ENCODE measurements around the gene MAGI2.

- TF ChIP-seq CTCF (IDR thresholded peaks at IDR 0.05): no peak
- TF ChIP-seq POLR2AphosphoS5 (IDR thresholded peaks at IDR 0.05; ENCODE audit: insufficient read depth in 1 of 2, low read depth in 1 of 2): no peak
Measured at GRCh38 chr7:78115876-78116275, 1337.6 kb downstream of the MAGI2 start.
